Neuronal stem cell (in vitro differentiated cells): ENCODE data around the gene CCDC60.

Experiments used
- DNase-seq: peaks from one replicate; pipeline ENCODE4 v3.0.0-alpha.2; 2013; ENCODE audit warnings: low spot score
- H2AFZ ChIP-seq: one replicate; pipeline ENCODE4 v1.6.1; 2013; ENCODE audit warnings: mild to moderate bottlenecking, low read length, inconsistent platforms
- H2AK5ac ChIP-seq: 2 replicates; pipeline ENCODE4 v1.6.1; 2013; ENCODE audit warnings: low read depth, mild to moderate bottlenecking, inconsistent platforms, low read length, moderate library complexity, mixed read lengths
- H2BK120ac ChIP-seq: 2 replicates; pipeline ENCODE4 v1.6.1; 2013; ENCODE audit warnings: low read depth, mild to moderate bottlenecking, inconsistent platforms, low read length, moderate library complexity, mixed read lengths
- H2BK12ac ChIP-seq: one replicate; pipeline ENCODE4 v1.6.1; 2013; ENCODE audit warnings: low read length, inconsistent platforms
- H2BK15ac ChIP-seq: 2 replicates; pipeline ENCODE4 v1.6.1; 2013; ENCODE audit warnings: mild to moderate bottlenecking, low read length, inconsistent platforms, mixed read lengths
- H2BK5ac ChIP-seq: one replicate; pipeline ENCODE4 v1.6.1; 2013; ENCODE audit warnings: inconsistent platforms, mild to moderate bottlenecking, low read length, moderate library complexity
- H3K14ac ChIP-seq: one replicate; pipeline ENCODE4 v1.6.1; 2013; ENCODE audit warnings: low read length, inconsistent platforms
- H3K18ac ChIP-seq: 2 replicates; pipeline ENCODE4 v1.6.1; 2013; ENCODE audit warnings: low read length, inconsistent platforms
- H3K23ac ChIP-seq: 2 replicates; pipeline ENCODE4 v1.6.1; 2013; ENCODE audit warnings: low read depth, mild to moderate bottlenecking, mixed read lengths, low read length, inconsistent platforms; ENCODE audit not compliant: poor library complexity
- H3K27ac ChIP-seq: replicated peaks from 3 replicates; pipeline ENCODE4 v1.5.1; 2013; ENCODE audit warnings: low read length, inconsistent platforms
- H3K27me3 ChIP-seq, 3 experiments: 2 replicates each; pipeline ENCODE4 v1.6.1; 2013; ENCODE audit warnings: low read length in 3 of 3, mild to moderate bottlenecking in 2 of 3, inconsistent platforms in 1 of 3, low read depth in 1 of 3, mixed read lengths in 1 of 3, moderate library complexity in 1 of 3; ENCODE audit not compliant: control insufficient read depth in 3 of 3, insufficient read depth in 3 of 3
- H3K36me3 ChIP-seq, 2 donors: replicated peaks in 1 of 2; 2 replicates each; pipeline ENCODE4 v1.6.1; 2013; ENCODE audit warnings: low read length in 2 of 2; ENCODE audit not compliant: control insufficient read depth in 2 of 2, insufficient read depth in 2 of 2
- H3K4ac ChIP-seq: 2 replicates; pipeline ENCODE4 v1.6.1; 2013; ENCODE audit warnings: inconsistent platforms, mild to moderate bottlenecking, low read length, moderate library complexity
- H3K4me1 ChIP-seq, 2 donors: 1 replicate in 1 of 2; 2 replicates in 1 of 2; pipeline ENCODE4 v1.6.1; 2013; ENCODE audit warnings: low read length in 2 of 2, low read depth in 1 of 2; ENCODE audit not compliant: control insufficient read depth in 2 of 2, insufficient read depth in 1 of 2
- H3K4me2 ChIP-seq: one replicate; pipeline ENCODE4 v1.6.1; 2013; ENCODE audit warnings: mild to moderate bottlenecking, low read length, inconsistent platforms; ENCODE audit not compliant: insufficient read depth, poor library complexity, severe bottlenecking
- H3K4me3 ChIP-seq, 2 donors: 2 replicates each; pipeline ENCODE4 v1.5.1; 2013; ENCODE audit warnings: low read length in 2 of 2, mild to moderate bottlenecking in 2 of 2, inconsistent platforms in 1 of 2, moderate library complexity in 1 of 2
- H3K79me1 ChIP-seq: one replicate; pipeline ENCODE4 v1.6.1; 2013; ENCODE audit warnings: low read depth, mild to moderate bottlenecking, inconsistent platforms, low read length, moderate library complexity
- H3K9ac ChIP-seq: one replicate; pipeline ENCODE4 v1.6.1; 2013; ENCODE audit warnings: mild to moderate bottlenecking, low read depth, low read length, inconsistent platforms; ENCODE audit not compliant: poor library complexity
- H3K9me3 ChIP-seq, 2 donors: replicated peaks in 1 of 2; 2 replicates each; pipeline versions ENCODE3 to v1.6.1; 2013; ENCODE audit warnings: low read length in 2 of 2, mild to moderate bottlenecking in 2 of 2, inconsistent platforms in 1 of 2, low read depth in 1 of 2, mixed read lengths in 1 of 2, moderate library complexity in 1 of 2; ENCODE audit not compliant: control insufficient read depth in 2 of 2, insufficient read depth in 1 of 2
- H4K8ac ChIP-seq: one replicate; pipeline ENCODE4 v1.6.1; 2013; ENCODE audit warnings: low read depth, mild to moderate bottlenecking, inconsistent platforms, low read length, moderate library complexity
- H4K91ac ChIP-seq: one replicate; pipeline ENCODE4 v1.6.1; 2013; ENCODE audit warnings: low read length, low read depth, mild to moderate bottlenecking, inconsistent platforms; ENCODE audit not compliant: poor library complexity
- WGBS, 2 donors: extraction: QIAGEN DNeasy Blood & Tissue Kit; methylation state at CpG; one replicate each; pipeline ENCODE4 v1.1.7; 2013; ENCODE audit warnings: missing lambda C conversion rate in 2 of 2, mixed read lengths in 1 of 2; ENCODE audit not compliant: insufficient read length in 2 of 2, insufficient replicate concordance in 1 of 2; ENCODE audit errors: extremely low coverage in 2 of 2; 5-methylcytosine and 5-hydroxymethylcytosine counted together

Gene CCDC60

GRCh38 chr12:119573086-119573485, 238.6 kb downstream of the CCDC60 start:
- no peak overlapping the region for H3K14ac ChIP-seq
- no peak overlapping the region for H4K91ac ChIP-seq
- no CpG with 5 or more reads among the region's 1 CpG for WGBS, 2 donors
- no peak overlapping the region for H2BK15ac ChIP-seq
- no peak overlapping the region for H4K8ac ChIP-seq
- no peaks in the 10 kb centered on the region for H3K79me1 ChIP-seq
- no peak overlapping the region for H3K27ac ChIP-seq
- H2BK120ac ChIP-seq: no peak overlapping the region
- no peak overlapping the region for H2AFZ ChIP-seq
- no peak overlapping the region for H3K18ac ChIP-seq
- H3K9ac ChIP-seq: no peak overlapping the region
- no peak overlapping the region for H3K4me3 ChIP-seq
- no peak overlapping the region for H2AK5ac ChIP-seq
- H3K4me1 ChIP-seq: no peaks in the 10 kb centered on the region
- no peaks in the 10 kb centered on the region for H3K36me3 ChIP-seq
- DNase-seq: no peak
- no peak overlapping the region for H3K4me2 ChIP-seq
- no peaks in the 10 kb centered on the region for H3K27me3 ChIP-seq
- H3K23ac ChIP-seq: no peak overlapping the region
- H2BK12ac ChIP-seq: no peak overlapping the region
- H3K4ac ChIP-seq: no peak overlapping the region
- H3K9me3 ChIP-seq: no peaks in the 10 kb centered on the region
- no peak overlapping the region for H2BK5ac ChIP-seq

GRCh38 chr12:119574255-119574654, 239.7 kb downstream of the CCDC60 start:
- no peak overlapping the region for H3K23ac ChIP-seq
- no CpG with 5 or more reads among the region's 1 CpG for WGBS, 2 donors

GRCh38 chr12:119576118-119576810, 241.7 kb downstream of the CCDC60 start:
- Histone ChIP-seq H3K4ac (no peak overlapping the region), H2BK15ac (no peak overlapping the region), H3K4me1 (no peaks in the 10 kb centered on the region), H2BK5ac (no peak overlapping the region), H3K23ac (no peak overlapping the region), H3K4me3 (no peak overlapping the region), H3K18ac (no peak overlapping the region), H2BK120ac (no peak overlapping the region), H3K36me3 (no peaks in the 10 kb centered on the region), H3K14ac (peak overlapping the region; percentile 90), H2BK12ac (no peak overlapping the region), H3K27ac (no peak overlapping the region), H4K91ac (no peak overlapping the region), H3K4me2 (no peak overlapping the region), H3K9me3 (no peaks in the 10 kb centered on the region), H2AFZ (no peak overlapping the region), H3K79me1 (no peaks in the 10 kb centered on the region), H2AK5ac (no peak overlapping the region), H4K8ac (no peak overlapping the region), H3K9ac (no peak overlapping the region), H3K27me3 (no peaks in the 10 kb centered on the region)
- WGBS, 2 donors: no CpG with 5 or more reads among the region's 8 CpGs
- no peak for DNase-seq

More at GRCh38 chr12:119574255-119574654, 239.7 kb downstream of the CCDC60 start:
- Histone ChIP-seq H3K9me3 (no peaks in the 10 kb centered on the region), H3K4me1 (no peaks in the 10 kb centered on the region), H3K18ac (no peak overlapping the region), H4K8ac (no peak overlapping the region), H3K14ac (no peak overlapping the region), H2BK15ac (no peak overlapping the region), H3K4ac (no peak overlapping the region), H4K91ac (no peak overlapping the region), H3K79me1 (no peaks in the 10 kb centered on the region), H3K27me3 (no peaks in the 10 kb centered on the region), H2AK5ac (no peak overlapping the region), H3K36me3 (no peaks in the 10 kb centered on the region), H2AFZ (no peak overlapping the region), H3K27ac (no peak overlapping the region), H3K4me3 (no peak overlapping the region), H2BK12ac (no peak overlapping the region), H3K4me2 (no peak overlapping the region), H2BK120ac (no peak overlapping the region), H3K9ac (no peak overlapping the region), H2BK5ac (no peak overlapping the region)
- DNase-seq: no peak

GRCh38 chr12:119576915-119577314, 242.4 kb downstream of the CCDC60 start:
- Histone ChIP-seq H3K36me3 (no peaks in the 10 kb centered on the region), H3K27ac (no peak overlapping the region), H2BK5ac (no peak overlapping the region), H3K79me1 (no peaks in the 10 kb centered on the region), H4K8ac (no peak overlapping the region), H3K27me3 (no peaks in the 10 kb centered on the region), H3K4me3 (no peak overlapping the region), H3K23ac (no peak overlapping the region), H2BK120ac (no peak overlapping the region), H3K9me3 (no peaks in the 10 kb centered on the region), H3K4ac (no peak overlapping the region), H3K4me1 (no peaks in the 10 kb centered on the region), H3K9ac (no peak overlapping the region), H3K18ac (no peak overlapping the region), H2AFZ (no peak overlapping the region), H3K4me2 (no peak overlapping the region), H4K91ac (no peak overlapping the region), H3K14ac (peak overlapping the region; percentile 90), H2BK12ac (no peak overlapping the region), H2AK5ac (no peak overlapping the region), H2BK15ac (no peak overlapping the region)
- DNase-seq: no peak
- WGBS, 2 donors: 100% methylated on average over 1 of the region's 1 CpG; no CpG with 5 or more reads in 1 of the 2 donors
